KMS-11 (cell line): ENCODE measurements around the gene FRY.

ENCODE experiments used
- H2AFZ ChIP-seq: fragments of 200-600 bp; sonication (generic); 2 replicates; pipeline ENCODE4 v1.6.1; 2016; ENCODE audit warnings: antibody characterized with exemption, mixed run types, low read depth
- H3K27ac ChIP-seq: fragments of 200-600 bp; sonication (generic); 2 replicates; pipeline ENCODE4 v1.6.1; 2016; ENCODE audit warnings: mild to moderate bottlenecking, mixed run types
- H3K27me3 ChIP-seq: fragments of 200-600 bp; sonication (generic); 2 replicates; pipeline ENCODE4 v1.6.1; 2017; ENCODE audit warnings: mild to moderate bottlenecking, low read depth, mixed run types, moderate library complexity; ENCODE audit not compliant: insufficient read depth
- H3K36me3 ChIP-seq: fragments of 200-600 bp; sonication (generic); 2 replicates; pipeline ENCODE4 v1.6.1; 2017; ENCODE audit warnings: mild to moderate bottlenecking, mixed run types; ENCODE audit not compliant: insufficient read depth
- H3K4me1 ChIP-seq: fragments of 200-600 bp; sonication (generic); 2 replicates; pipeline ENCODE4 v1.6.1; 2016; ENCODE audit warnings: mild to moderate bottlenecking, low read depth, mixed run types; ENCODE audit not compliant: poor library complexity, severe bottlenecking
- H3K4me2 ChIP-seq: fragments of 200-600 bp; sonication (generic); 2 replicates; pipeline ENCODE4 v1.7.0; 2016; ENCODE audit warnings: mild to moderate bottlenecking, mixed run types
- H3K4me3 ChIP-seq: fragments of 200-600 bp; sonication (generic); IDR thresholded peaks from 2 replicates; pipeline ENCODE4 v1.6.1; 2017; ENCODE audit warnings: low read depth, low read length, mixed read lengths; ENCODE audit not compliant: insufficient read depth
- H3K79me2 ChIP-seq: fragments of 200-600 bp; sonication (generic); 2 replicates; pipeline ENCODE4 v1.6.1; 2016; ENCODE audit warnings: low read depth, mixed run types; ENCODE audit not compliant: insufficient read depth
- H3K9ac ChIP-seq: fragments of 200-600 bp; sonication (generic); 2 replicates; pipeline ENCODE4 v1.6.1; 2016; ENCODE audit warnings: mild to moderate bottlenecking, mixed run types
- H4K20me1 ChIP-seq: fragments of 200-600 bp; sonication (generic); 2 replicates; pipeline ENCODE4 v1.6.1; 2016; ENCODE audit warnings: mild to moderate bottlenecking, mixed run types; ENCODE audit not compliant: insufficient read depth
- CTCF ChIP-seq: fragments of 200-600 bp; sonication (generic); conservative IDR thresholded peaks from 2 replicates; pipeline ENCODE4 v1.6.1; 2017; ENCODE audit warnings: low read depth, mild to moderate bottlenecking, antibody characterized with exemption, low read length, moderate library complexity, mixed read lengths

FRY gene

GRCh38 chr13:32200741-32201140 lies 169.2 kb downstream of the FRY start:
- TF ChIP-seq CTCF, result no peak
- no peak overlapping the region for H3K9ac ChIP-seq
- no peaks in the 10 kb centered on the region for H3K27me3 ChIP-seq
- no peaks in the 10 kb centered on the region for H3K4me1 ChIP-seq
- no peaks in the 10 kb centered on the region for H4K20me1 ChIP-seq
- no peak overlapping the region for H3K4me3 ChIP-seq
- H3K4me2 ChIP-seq, result no peak overlapping the region
- H3K79me2 ChIP-seq, result no peaks in the 10 kb centered on the region
- no peak overlapping the region for H3K27ac ChIP-seq
- H3K36me3 ChIP-seq, result no peaks in the 10 kb centered on the region
- no peak overlapping the region for H2AFZ ChIP-seq

DNA sequence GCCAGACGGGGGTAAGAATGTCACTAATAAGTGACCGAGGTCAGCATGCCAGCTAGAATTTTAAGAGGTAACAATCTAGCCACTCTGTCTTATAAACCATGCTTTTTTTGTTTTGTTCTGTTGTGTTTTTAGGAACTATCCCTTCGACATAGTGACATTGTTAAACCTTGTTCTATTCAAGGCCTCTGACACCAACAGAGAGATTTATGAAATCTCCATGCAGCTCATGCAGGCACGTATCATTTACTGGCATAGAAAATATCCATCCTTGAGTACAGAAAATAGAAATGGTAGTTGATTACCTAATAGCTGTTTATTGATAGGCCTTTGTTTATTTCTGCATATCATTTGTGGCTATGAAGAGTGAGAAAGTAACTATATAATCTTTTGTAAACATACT lies 170.2 kb downstream of the FRY start:
- Histone ChIP-seq H3K4me1 (no peaks in the 10 kb centered on the region), H3K9ac (no peak overlapping the region), H4K20me1 (no peaks in the 10 kb centered on the region), H3K4me3 (no peak overlapping the region), H3K36me3 (no peaks in the 10 kb centered on the region), H3K27me3 (no peaks in the 10 kb centered on the region), H3K79me2 (no peaks in the 10 kb centered on the region), H3K27ac (no peak overlapping the region), H3K4me2 (no peak overlapping the region), H2AFZ (no peak overlapping the region)
- TF ChIP-seq CTCF, result no peak

DNA sequence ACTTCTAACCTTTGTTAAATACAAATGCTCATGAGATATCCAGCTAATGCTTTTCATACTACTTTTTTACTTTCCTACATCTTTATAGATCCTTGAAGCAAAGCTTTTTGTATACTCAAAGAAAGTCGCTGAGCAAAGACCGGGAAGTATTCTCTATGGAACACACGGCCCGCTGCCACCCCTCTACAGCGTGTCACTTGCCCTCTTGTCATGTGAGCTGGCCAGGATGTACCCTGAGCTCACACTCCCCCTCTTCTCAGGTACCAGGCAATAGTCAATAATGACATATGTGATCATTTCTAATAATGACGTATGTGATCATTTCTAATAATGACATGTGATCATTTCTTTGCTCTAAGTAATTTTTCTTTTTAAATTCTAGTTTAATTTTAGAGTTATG lies 170.7 kb downstream of the FRY start:
- no peaks in the 10 kb centered on the region for H3K27me3 ChIP-seq
- no peaks in the 10 kb centered on the region for H4K20me1 ChIP-seq
- H3K79me2 ChIP-seq, result no peaks in the 10 kb centered on the region
- no peak overlapping the region for H2AFZ ChIP-seq
- H3K36me3 ChIP-seq, result no peaks in the 10 kb centered on the region
- H3K27ac ChIP-seq, result no peak overlapping the region
- TF ChIP-seq CTCF, result no peak
- no peak overlapping the region for H3K9ac ChIP-seq
- no peak overlapping the region for H3K4me2 ChIP-seq
- no peaks in the 10 kb centered on the region for H3K4me1 ChIP-seq
- no peak overlapping the region for H3K4me3 ChIP-seq

GRCh38 chr13:32203221-32203620 lies 171.6 kb downstream of the FRY start:
- TF ChIP-seq CTCF, result no peak
- no peak overlapping the region for H3K9ac ChIP-seq
- H3K79me2 ChIP-seq, result no peaks in the 10 kb centered on the region
- no peaks in the 10 kb centered on the region for H3K36me3 ChIP-seq
- H3K4me2 ChIP-seq, result no peak overlapping the region
- H3K27me3 ChIP-seq, result no peaks in the 10 kb centered on the region
- no peak overlapping the region for H2AFZ ChIP-seq
- H3K27ac ChIP-seq, result no peak overlapping the region
- H4K20me1 ChIP-seq, result no peaks in the 10 kb centered on the region
- no peaks in the 10 kb centered on the region for H3K4me1 ChIP-seq
- no peak overlapping the region for H3K4me3 ChIP-seq

DNA sequence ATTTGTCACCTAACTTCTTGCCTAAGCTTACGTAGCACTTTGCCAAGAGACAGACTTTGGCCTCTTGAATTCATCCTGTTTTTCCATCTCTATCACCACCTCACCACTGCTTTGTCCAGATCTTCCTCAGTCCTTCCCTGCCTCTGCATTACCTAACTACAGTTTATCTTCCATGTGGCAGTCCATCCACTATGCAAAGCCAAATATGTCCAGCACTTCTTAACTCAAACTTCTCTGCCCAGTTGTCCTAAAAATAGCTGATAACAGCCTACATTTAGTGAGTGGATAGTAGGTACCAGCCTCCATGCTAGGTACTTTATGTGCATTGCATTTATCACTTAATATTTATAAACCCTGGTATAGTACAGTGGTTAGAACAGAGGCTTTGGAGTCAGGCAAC lies 172.2 kb downstream of the FRY start:
- H3K9ac ChIP-seq, result no peak overlapping the region
- TF ChIP-seq CTCF, result no peak
- H3K36me3 ChIP-seq, result no peaks in the 10 kb centered on the region
- H3K4me3 ChIP-seq, result no peak overlapping the region
- H3K4me2 ChIP-seq, result no peak overlapping the region
- H4K20me1 ChIP-seq, result no peaks in the 10 kb centered on the region
- no peak overlapping the region for H3K27ac ChIP-seq
- no peak overlapping the region for H2AFZ ChIP-seq
- H3K27me3 ChIP-seq, result no peaks in the 10 kb centered on the region
- no peaks in the 10 kb centered on the region for H3K4me1 ChIP-seq
- no peaks in the 10 kb centered on the region for H3K79me2 ChIP-seq
